Gastroesophageal sphincter (tissue), 4 donors: ENCODE measurements around the gene MAP3K3. TPM values are rescaled to one million over a fixed set of nuclear protein-coding genes. Genes with fewer than 3 reads are reported as not detected.

Experiments
- ATAC-seq: fragments of 150-250 bp; one replicate; pipeline ENCODE4 v1.9.1; 2016; ENCODE audit warnings: mild to moderate bottlenecking, moderate library complexity
- H3K27ac ChIP-seq, 4 donors: fragments of 200-600 bp; sonication (generic) in 3 of 4; 1 replicate in 3 of 4; 2 replicates in 1 of 4; pipeline ENCODE4 v1.5.1; 2016 to 2019
- H3K27me3 ChIP-seq: fragments of 200-600 bp; sonication (generic); one replicate; pipeline ENCODE4 v1.5.1; 2019
- H3K36me3 ChIP-seq, 2 donors: fragments of 200-600 bp; sonication (generic); one replicate each; pipeline ENCODE4 v1.5.1; 2019; ENCODE audit warnings: control low read depth in 1 of 2
- H3K4me1 ChIP-seq, 3 donors: fragments of 200-600 bp; sonication (generic); 1 replicate in 2 of 3; 2 replicates in 1 of 3; pipeline ENCODE4 v1.5.1; 2016 to 2019; ENCODE audit warnings: control low read depth in 2 of 3
- H3K4me3 ChIP-seq, 2 donors: fragments of 200-600 bp; sonication (generic); one replicate each; pipeline ENCODE4 v1.5.1; 2019; ENCODE audit warnings: mild to moderate bottlenecking in 1 of 2, moderate library complexity in 1 of 2
- H3K9me3 ChIP-seq, 3 donors: fragments of 200-600 bp; sonication (generic); one replicate each; pipeline ENCODE4 v1.5.1; 2017 to 2019; ENCODE audit warnings: control low read depth in 2 of 3
- EP300 ChIP-seq: sonication (generic); formaldehyde crosslinking; IDR thresholded peaks from one replicate; pipeline ENCODE4 v1.6.1; 2017; ENCODE audit warnings: antibody characterized with exemption, mild to moderate bottlenecking
- POLR2A ChIP-seq, 2 donors: fragments of 450-650 bp; IDR thresholded peaks; one replicate each; pipeline ENCODE4 v1.6.1; 2017; ENCODE audit warnings: antibody characterized with exemption in 2 of 2, mild to moderate bottlenecking in 2 of 2, moderate library complexity in 1 of 2
- POLR2AphosphoS5 ChIP-seq: sonication (generic); formaldehyde crosslinking; IDR thresholded peaks from one replicate; pipeline ENCODE4 v1.6.1; 2017; ENCODE audit warnings: antibody characterized with exemption
- WGBS, 2 donors: methylation state at CpG; one replicate each; pipeline ENCODE4 v1.1.5; 2018; ENCODE audit warnings: low coverage in 1 of 2; 5-methylcytosine and 5-hydroxymethylcytosine counted together
- total RNA-seq, 4 donors: library from RNA; depleted of rRNA; stranded (reverse); fragments of >200 nt; gene quantifications; one replicate each; pipeline ENCODE4 v1.1.0, GENCODE V29; 2016
- TF ChIP-seq, protein P1 (sequence below), 4 experiments: fragments of 200-600 bp in 2 of 4; fragments of 450-650 bp in 2 of 4; sonication (generic) in 1 of 4; IDR thresholded peaks; one replicate each; pipeline ENCODE4 v1.5.1; 2017 to 2019; ENCODE audit warnings: antibody characterized with exemption in 4 of 4, mild to moderate bottlenecking in 2 of 4, moderate library complexity in 2 of 4

Gene MAP3K3
- total RNA-seq, 4 donors from 2014 or later: 64.9 to 108 (median 85.7) TPM

DNA sequence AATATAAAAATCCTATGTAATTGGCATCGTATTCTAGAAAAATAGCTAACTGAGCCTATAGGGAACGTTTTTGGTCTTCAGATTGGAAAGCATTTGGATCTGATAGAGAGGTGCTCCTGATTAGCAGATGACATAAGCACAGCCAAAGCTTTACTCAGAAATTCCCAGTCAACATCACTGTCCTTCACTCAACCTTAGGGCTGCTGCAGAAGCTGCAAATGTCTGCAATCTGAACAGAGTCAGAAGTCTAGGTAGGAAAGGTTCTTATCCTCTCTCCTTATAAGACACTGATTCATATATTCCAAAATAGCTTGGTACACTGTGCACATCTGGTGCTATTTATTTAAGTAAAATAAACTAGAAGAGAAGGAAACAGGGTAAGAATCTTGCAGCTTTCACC lies 100.2 kb downstream of the MAP3K3 start:
- H3K9me3 ChIP-seq: no peaks in the 10 kb centered on the region
- TF ChIP-seq EP300 (no peak), POLR2AphosphoS5 (no peak), POLR2A (IDR thresholded peaks at IDR 0.05) (no peak)
- TF ChIP-seq, protein P1, sequence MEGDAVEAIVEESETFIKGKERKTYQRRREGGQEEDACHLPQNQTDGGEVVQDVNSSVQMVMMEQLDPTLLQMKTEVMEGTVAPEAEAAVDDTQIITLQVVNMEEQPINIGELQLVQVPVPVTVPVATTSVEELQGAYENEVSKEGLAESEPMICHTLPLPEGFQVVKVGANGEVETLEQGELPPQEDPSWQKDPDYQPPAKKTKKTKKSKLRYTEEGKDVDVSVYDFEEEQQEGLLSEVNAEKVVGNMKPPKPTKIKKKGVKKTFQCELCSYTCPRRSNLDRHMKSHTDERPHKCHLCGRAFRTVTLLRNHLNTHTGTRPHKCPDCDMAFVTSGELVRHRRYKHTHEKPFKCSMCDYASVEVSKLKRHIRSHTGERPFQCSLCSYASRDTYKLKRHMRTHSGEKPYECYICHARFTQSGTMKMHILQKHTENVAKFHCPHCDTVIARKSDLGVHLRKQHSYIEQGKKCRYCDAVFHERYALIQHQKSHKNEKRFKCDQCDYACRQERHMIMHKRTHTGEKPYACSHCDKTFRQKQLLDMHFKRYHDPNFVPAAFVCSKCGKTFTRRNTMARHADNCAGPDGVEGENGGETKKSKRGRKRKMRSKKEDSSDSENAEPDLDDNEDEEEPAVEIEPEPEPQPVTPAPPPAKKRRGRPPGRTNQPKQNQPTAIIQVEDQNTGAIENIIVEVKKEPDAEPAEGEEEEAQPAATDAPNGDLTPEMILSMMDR (IDR thresholded peaks at IDR 0.05): no peak
- no peaks in the 10 kb centered on the region for H3K4me1 ChIP-seq
- WGBS, 2 donors: 62 to 70% methylated on average over 2 of the region's 2 CpGs
- no peaks in the 10 kb centered on the region for H3K27me3 ChIP-seq
- no peak for ATAC-seq
- H3K36me3 ChIP-seq: peaks cover 0 to 76% of the 10 kb centered on the region in 2 donors
- H3K27ac ChIP-seq: no peak overlapping the region
- H3K4me3 ChIP-seq: no peak overlapping the region

DNA sequence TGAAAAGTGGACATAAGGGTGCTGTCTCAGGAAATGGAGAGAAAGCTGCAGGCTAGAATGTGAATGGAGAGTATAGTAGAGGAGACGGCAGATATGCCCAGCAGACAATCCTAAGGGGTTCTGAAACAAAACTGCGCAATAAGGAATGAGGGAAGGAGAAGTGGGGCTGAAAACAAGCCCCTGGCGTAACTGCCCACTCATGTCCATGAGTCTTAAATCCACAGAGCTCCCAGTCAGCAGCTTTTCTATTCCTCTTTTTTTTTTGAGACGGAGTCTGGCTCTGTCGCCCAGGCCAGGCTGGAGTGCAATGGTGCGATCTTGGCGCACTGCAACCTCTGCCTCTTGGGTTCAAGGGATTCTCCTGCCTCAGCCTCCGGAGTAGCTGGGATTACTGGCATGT lies 113.5 kb downstream of the MAP3K3 start:
- peaks cover 0 to 3% of the 10 kb centered on the region in 2 donors for H3K36me3 ChIP-seq
- H3K27me3 ChIP-seq: no peaks in the 10 kb centered on the region
- H3K4me1 ChIP-seq: peaks cover 0 to 12% (median 6%) of the 10 kb centered on the region in 3 donors
- TF ChIP-seq, protein P1 (IDR thresholded peaks at IDR 0.05): no peak
- TF ChIP-seq POLR2A (IDR thresholded peaks at IDR 0.05): no peak
- no peak for TF ChIP-seq EP300
- TF ChIP-seq POLR2AphosphoS5: no peak
- no peak overlapping the region for H3K27ac ChIP-seq
- WGBS, 2 donors: 93 to 97% methylated on average over 6 to 8 of the region's 8 CpGs
- H3K4me3 ChIP-seq: no peak overlapping the region
- H3K9me3 ChIP-seq: no peaks in the 10 kb centered on the region
- no peak for ATAC-seq

DNA sequence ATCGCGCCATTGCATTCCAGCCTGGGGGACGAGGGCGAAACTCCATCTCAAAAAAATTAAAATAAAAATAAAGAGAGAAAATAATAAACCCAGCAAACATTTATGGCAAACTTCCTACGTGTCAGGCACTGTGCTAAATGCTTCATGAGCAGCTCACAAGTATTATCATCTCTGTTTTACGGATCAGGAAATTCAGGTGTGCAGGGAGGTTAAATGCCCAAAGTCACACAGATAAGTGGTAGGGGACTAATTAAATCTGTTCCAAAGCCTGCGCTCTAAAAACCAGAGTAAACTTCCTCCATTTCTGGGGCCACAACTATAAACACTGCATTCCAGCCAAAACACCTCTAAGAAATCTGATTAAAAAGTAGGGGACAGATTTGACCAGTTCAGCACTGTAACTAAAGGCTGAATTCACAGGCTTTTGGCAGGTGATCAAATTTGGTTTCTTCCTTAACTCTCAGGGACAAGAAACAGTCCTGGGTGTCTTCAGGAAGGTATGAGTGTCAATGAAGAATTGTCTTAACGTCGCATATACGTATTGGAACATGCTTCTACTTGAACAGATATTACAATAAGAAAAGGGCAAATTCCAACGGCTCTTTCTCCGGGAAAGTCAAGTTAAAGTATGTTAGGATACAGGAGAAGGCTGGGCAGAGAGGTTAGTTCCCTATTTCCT lies 118.4 kb downstream of the MAP3K3 start:
- H3K4me1 ChIP-seq: peaks cover 0 to 24% (median 10%) of the 10 kb centered on the region in 3 donors
- H3K27me3 ChIP-seq: no peaks in the 10 kb centered on the region
- H3K36me3 ChIP-seq: peaks cover 0 to 13% of the 10 kb centered on the region in 2 donors
- WGBS, 2 donors: 24 to 35% methylated on average over 10 to 11 of the region's 12 CpGs
- H3K9me3 ChIP-seq: no peaks in the 10 kb centered on the region
- TF ChIP-seq EP300: no peak
- TF ChIP-seq, protein P1 (IDR thresholded peaks at IDR 0.05): no peak
- TF ChIP-seq POLR2A (IDR thresholded peaks at IDR 0.05): no peak
- no peak for TF ChIP-seq POLR2AphosphoS5
- H3K27ac ChIP-seq: peak overlapping the region; percentile 87 to 93 (median 90)
- H3K4me3 ChIP-seq: peak overlapping the region; percentile 47 to 77
- no peak for ATAC-seq

GRCh38 chr17:63741143-63741407 lies 118.9 kb downstream of the MAP3K3 start:
- ATAC-seq: no peak
- no peak for TF ChIP-seq POLR2AphosphoS5
- no peak for TF ChIP-seq POLR2A (IDR thresholded peaks at IDR 0.05)
- TF ChIP-seq, protein P1 (IDR thresholded peaks at IDR 0.05): no peak
- TF ChIP-seq EP300: no peak
- peaks cover 0 to 17% of the 10 kb centered on the region in 2 donors for H3K36me3 ChIP-seq
- H3K27ac ChIP-seq: peak overlapping the region; percentile 87 to 93 (median 90)
- H3K27me3 ChIP-seq: no peaks in the 10 kb centered on the region
- peak overlapping the region; percentile 47 to 77 for H3K4me3 ChIP-seq
- whole genome bisulfite sequencing, 2 donors: 0% methylated on average over 5 of the region's 14 CpGs
- H3K4me1 ChIP-seq: peaks cover 0 to 24% (median 10%) of the 10 kb centered on the region in 3 donors
- H3K9me3 ChIP-seq: no peaks in the 10 kb centered on the region
